ENCODE measurements around the gene KLK6.

KLK6 gene

GRCh38 chr19:50947123-50947522 is 22.3 kb downstream of the KLK6 start:
- DNase-seq: no peak

- DNase-seq: no peak
Measured at GRCh38 chr19:50944795-50945194, 24.6 kb downstream of the KLK6 start.

GRCh38 chr19:50943074-50943828 is 26.1 kb downstream of the KLK6 start:
- DNase-seq: no peak

- DNase-seq: no peak
Measured at GRCh38 chr19:50939596-50939995, 29.8 kb downstream of the KLK6 start.

GRCh38 chr19:50933640-50934039 is 35.8 kb downstream of the KLK6 start:
- DNase-seq: no peak

- no peak for DNase-seq
Measured at GRCh38 chr19:50932690-50933083, 36.7 kb downstream of the KLK6 start.

GRCh38 chr19:50932018-50932689 is 37.2 kb downstream of the KLK6 start:
- DNase-seq: no peak

- DNase-seq: no peak
Measured at GRCh38 chr19:50931023-50931422, 38.4 kb downstream of the KLK6 start.

- no peak for DNase-seq
Measured at GRCh38 chr19:50928831-50929230, 40.6 kb downstream of the KLK6 start.

- no peak for DNase-seq
Measured at GRCh38 chr19:50926144-50926543, 43.2 kb downstream of the KLK6 start.

- DNase-seq: no peak
Measured at GRCh38 chr19:50925734-50926133, 43.7 kb downstream of the KLK6 start.

GRCh38 chr19:50924586-50924985 is 44.8 kb downstream of the KLK6 start:
- DNase-seq: no peak

GRCh38 chr19:50922317-50922853 is 47.0 kb downstream of the KLK6 start:
- DNase-seq: peak; percentile 86

- DNase-seq: no peak
Measured at GRCh38 chr19:50921426-50922316, 47.7 kb downstream of the KLK6 start.

GRCh38 chr19:50916069-50916468 is 53.3 kb downstream of the KLK6 start:
- no peak for DNase-seq

- DNase-seq: peak; percentile 61
Measured at GRCh38 chr19:50912727-50913716, 56.4 kb downstream of the KLK6 start.

- no peak for DNase-seq
Measured at GRCh38 chr19:50912102-50912599, 57.2 kb downstream of the KLK6 start.

GRCh38 chr19:50911206-50912101 is 57.9 kb downstream of the KLK6 start, which contains the start of gene KLK4:
Gene KLK4 (minus strand): TSS chr19:50911395. CDS start chr19:50910738, 657 bp downstream.
- no peak for DNase-seq

GRCh38 chr19:50910722-50911121 is 58.7 kb downstream of the KLK6 start:
- no peak for DNase-seq
